HG03558 (cell line): ENCODE data around the gene ARID1A.

Experiments used
- ATAC-seq: cut with Tn5 transposase; IDR thresholded peaks from one replicate; pipeline ENCODE4 v1.9.1; 2021; ENCODE audit warnings: moderate number of reproducible peaks; ENCODE audit not compliant: unreplicated experiment; ENCODE audit errors: extremely low read depth

Gene ARID1A

DNA sequence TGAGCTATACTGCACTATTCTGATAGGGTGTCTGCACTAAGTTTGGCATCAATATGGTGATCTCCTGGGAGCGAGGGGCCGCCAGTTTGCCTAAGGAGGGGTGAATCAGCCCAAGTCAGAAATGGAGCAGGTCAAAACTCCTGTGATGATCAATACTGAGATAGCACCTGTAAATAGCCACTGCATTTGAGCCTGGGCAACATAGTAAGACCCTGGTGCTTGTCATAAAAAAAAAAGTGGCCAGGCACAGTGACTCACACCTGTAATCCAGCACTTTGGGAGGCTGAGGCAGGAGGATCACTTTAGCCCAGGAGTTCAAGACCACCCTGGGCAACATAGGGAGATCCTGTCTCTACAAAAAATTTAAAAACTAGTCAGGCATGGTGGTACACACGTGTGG, 119.1 kb downstream of the ARID1A start:
- no peak for ATAC-seq

DNA sequence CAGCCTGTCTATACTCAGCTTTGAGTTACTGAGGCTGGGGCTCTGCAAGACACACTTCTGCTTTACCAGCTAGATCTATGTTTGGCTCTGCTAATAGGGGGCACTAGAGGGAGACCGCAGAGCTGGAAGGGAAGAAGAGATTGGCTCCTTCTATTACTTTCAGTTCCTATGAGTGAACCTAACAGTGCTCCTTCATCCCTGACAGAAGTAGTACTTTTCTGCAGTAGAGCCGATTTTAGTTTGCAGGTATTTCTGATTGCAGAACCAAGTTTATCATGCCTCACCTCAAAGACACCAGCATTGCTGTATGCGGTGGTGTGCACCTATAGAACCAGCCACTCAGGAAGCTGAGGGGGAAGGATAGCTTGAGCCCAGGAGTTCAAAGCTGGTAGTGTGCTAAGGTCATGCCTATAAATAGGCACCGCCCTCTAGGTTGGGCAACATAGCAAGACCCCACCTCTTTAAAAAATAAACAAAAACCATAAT, 125.0 kb downstream of the ARID1A start:
- ATAC-seq = peak; percentile 90

DNA sequence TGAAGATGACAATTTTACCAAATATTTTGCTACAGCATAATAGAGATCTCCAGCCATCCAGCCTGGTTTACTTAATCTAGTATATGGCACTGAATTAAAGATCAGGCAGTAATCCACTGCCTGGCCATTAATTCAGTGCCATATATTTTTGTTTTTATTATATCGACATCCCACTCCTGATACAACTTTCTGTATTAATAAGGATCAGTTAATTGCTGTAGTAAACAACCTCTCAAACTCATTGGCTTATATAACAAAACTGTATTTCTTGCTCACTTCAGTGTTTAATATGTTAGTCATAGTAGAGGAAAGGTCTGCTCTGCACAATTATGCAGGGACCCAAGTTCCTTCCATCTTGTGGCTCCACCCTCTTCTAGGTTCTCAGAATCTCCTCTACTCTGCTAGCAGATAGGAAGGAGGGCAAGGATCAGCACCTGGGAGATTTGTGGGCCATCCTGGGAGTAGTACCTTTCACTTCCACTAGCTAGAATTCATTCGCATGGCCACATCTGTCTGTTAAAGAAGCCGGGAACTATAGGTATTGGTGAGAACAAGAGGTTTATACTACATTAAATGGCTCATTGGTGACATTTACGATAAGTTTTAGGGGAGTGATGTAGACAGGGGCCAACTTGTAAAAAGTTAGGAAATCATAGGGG, 127.1 kb downstream of the ARID1A start:
- ATAC-seq = no peak

DNA sequence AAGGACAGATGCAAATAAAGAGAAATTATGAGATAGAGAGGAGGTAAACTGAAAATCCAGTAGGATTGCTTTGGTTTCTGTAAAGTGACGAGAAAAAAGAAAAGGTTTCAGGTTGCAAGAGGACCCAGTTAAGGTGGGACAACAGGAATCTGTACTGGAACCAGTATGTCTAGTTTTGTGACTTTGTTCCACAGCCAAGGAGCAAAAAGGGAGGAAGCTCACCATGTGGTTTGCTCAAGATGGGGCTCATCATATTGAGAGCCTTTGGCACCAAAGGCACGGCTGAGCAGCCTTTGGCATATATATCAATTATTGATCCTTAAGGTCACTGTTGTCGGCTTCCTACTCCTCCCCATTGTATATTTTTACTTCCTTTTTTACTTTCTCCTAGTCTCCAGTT, 128.9 kb downstream of the ARID1A start:
- no peak for ATAC-seq

DNA sequence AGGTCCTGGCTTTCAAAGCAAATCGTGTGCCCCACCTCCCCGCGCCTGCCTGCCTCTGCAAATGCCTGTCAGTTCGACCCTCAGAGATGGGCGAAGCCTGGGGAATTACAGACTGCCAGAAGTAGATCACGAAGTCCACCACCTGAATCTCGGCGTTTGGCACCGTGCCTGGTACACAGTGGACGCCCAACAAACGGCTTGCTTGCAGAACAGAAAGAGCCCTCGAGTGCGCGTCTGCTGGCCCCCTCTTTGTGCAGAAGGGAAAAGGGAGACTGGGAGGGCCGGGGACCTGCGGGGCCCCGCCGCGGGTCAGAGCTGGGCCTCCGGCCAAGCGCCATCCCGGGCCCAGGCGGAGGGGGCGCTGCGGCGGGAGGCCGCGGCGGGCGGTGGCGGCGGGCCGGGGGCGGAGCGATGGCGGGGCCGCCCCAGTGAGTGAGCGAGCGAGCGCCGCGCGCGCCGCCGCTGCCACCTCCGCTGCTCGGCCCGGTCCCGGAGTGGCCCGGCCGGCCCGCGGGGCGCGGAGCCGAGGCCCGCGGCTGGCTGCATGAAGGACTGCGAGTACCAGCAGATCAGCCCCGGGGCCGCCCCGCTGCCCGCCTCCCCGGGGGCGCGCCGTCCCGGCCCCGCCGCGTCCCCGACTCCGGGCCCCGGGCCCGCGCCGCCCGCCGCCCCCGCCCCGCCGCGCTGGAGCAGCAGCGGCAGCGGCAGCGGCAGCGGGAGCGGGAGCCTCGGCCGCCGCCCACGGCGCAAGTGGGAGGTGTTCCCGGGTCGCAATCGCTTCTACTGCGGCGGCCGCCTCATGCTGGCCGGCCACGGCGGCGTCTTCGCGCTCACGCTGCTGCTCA, 130.7 kb downstream of the ARID1A start, which contains the start of gene ZDHHC18:
TSS of gene ZDHHC18 (plus strand) at position 428 of the 845 bp plus-strand sequence. CDS start at position 545, 117 bp downstream.
- peak; percentile 35 for ATAC-seq

DNA sequence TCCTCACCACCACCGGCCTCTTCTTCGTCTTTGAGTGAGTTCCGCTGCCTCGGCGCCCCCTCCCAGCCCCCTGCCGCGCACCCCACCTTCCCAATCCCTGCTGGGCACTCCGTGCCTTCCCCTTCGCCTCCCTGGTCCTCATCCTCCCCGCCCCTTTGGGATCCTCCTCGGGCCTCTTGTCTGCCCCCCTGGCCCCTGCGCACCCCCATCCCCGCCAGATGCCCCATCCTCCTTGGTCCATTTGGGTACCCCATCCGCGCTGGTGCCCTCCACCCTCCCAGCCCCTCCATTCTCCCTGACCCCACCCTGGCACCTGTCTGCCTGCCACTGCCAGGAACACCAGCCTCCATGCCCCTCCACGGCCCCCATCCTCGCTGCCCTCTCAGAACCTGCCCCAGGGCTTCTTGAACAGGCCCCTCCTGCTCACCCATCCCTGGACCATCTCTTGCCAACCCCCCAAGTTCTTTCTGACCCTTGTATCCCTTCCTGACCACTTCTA, 131.3 kb downstream of the ARID1A start:
- ATAC-seq = no peak

DNA sequence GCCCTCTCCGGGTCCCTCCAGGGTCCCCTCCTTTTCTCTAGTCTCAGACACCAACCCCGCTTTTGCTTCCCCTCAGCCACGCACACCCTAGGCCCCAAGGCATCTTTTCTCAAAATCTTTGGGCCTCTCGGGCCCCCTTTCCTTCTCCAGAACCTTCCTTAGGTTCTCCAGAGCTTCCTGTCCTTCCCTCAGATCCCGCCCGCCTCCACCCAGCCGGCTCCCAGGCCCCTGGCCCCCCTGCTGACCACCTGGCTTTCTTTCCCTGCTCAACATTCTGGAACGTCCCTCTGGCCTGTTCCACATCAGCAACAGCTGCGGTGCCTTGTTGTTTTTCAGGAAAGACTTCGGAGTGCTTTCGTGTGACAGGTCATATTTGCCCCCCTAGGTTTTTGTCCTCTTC, 131.8 kb downstream of the ARID1A start:
- ATAC-seq = no peak

DNA sequence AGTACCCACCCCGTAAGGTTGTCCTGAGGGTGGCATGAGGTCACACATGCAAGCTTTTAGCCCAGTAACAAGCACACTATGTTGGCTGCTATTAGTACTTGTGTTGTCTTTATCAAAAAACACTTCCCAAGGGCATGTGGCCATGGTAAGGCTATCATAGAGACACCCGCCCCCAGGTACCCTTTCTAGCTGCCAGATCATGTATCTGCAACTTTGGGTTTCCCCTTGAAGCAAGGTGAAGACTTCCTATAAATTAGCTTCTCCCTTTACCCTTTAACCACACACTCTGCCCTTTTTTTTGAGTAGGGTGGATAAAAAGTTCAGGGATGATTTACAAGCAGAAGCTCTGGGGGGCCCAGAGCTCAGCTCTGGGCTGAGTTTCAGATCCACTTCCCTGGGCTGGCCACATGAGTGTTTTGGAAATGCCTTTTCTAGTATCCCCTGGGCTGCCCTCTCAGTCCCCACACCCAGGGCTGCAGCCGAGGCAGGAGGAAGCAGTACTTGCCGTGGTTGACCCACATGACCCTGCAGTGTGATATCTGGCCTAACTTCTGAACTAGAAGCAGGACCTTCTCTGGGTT, 132.7 kb downstream of the ARID1A start:
- ATAC-seq = no peak

DNA sequence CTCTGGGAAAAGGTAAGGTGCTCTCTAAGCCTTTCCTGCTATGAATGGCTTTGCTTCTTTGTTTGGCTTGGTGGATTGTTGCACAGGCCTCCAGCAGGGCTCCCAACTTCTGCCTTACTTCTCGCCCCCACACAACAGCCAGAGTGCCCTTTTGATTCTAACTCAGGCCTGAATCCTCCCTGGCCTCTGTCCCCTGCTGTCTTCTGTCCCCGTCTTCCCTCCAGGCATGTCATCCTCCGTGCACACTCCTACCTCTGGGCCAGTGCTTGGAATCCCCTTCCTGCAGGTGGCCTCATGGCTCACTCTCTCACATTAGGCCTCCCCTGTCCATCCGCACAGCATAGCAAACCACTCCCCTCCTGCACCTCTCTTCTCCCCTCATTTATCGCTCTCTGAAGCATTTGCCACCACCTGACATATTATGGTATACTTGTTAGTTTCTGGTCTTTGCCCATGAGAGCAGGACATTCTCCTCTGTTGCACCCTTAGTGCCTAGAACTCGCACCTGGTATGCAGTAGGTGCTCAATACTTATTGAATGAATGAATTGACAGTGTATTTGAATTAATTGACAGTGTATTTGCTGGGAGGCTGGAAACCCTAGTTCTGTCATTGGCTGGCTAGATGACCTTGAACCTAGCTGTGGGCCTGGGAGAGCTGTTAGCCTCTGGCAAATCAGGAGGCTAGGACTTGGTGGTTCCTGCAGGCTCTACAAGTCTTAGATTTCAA, 133.5 kb downstream of the ARID1A start:
- no peak for ATAC-seq

DNA sequence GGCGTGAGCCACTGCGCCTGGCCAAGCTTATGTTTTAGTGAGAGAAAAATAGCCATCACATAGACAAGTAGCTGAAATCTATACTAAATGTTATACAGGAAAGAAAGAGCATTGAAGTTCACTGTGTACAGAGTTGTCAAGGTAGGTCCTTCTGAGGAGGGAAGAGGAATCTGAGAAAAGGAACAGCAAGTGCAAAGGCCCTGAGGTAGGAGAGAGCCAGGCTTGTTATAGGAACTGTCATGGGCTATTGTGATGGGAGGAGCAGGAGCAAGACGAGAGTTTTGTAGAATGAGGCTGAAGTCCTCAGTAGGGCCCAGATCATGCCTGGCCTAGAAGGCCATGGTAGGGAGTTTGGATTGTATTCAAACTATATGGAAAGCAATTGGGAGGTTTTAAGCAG, 135.2 kb downstream of the ARID1A start:
- no peak for ATAC-seq
